Parathyroid adenoma (tissue), 2 donors: ENCODE data around the gene HS6ST3.
"Not testable (repeated sequence)": the region's sequence is repeated elsewhere in the genome, so short reads cannot be mapped to it uniquely, and the experiment has no call there.

Source experiments
- H2AFZ ChIP-seq: fragments of 300-600 bp; sonication (generic); one replicate; pipeline ENCODE4 v1.7.0; 2017; ENCODE audit warnings: antibody characterized with exemption, mild to moderate bottlenecking
- H3K27ac ChIP-seq: fragments of 300-600 bp; sonication (generic); one replicate; pipeline ENCODE4 v1.7.0; 2017
- H3K27me3 ChIP-seq: fragments of 300-600 bp; sonication (generic); one replicate; pipeline ENCODE4 v1.7.0; 2017; ENCODE audit warnings: low read length; ENCODE audit not compliant: control insufficient read depth, insufficient read depth
- H3K36me3 ChIP-seq: fragments of 300-600 bp; sonication (generic); one replicate; pipeline ENCODE4 v1.7.0; 2017; ENCODE audit warnings: low read length; ENCODE audit not compliant: control insufficient read depth, insufficient read depth
- H3K4me1 ChIP-seq: fragments of 300-600 bp; sonication (generic); one replicate; pipeline ENCODE4 v1.7.0; 2017; ENCODE audit warnings: control low read depth
- H3K4me2 ChIP-seq: fragments of 300-600 bp; sonication (generic); one replicate; pipeline ENCODE4 v1.7.0; 2017; ENCODE audit warnings: low read length
- H3K4me3 ChIP-seq: fragments of 300-600 bp; sonication (generic); one replicate; pipeline ENCODE4 v1.7.0; 2017; ENCODE audit warnings: low read depth, low read length
- H3K79me2 ChIP-seq: fragments of 300-600 bp; sonication (generic); one replicate; pipeline ENCODE4 v1.7.0; 2017; ENCODE audit warnings: control low read depth
- H3K9ac ChIP-seq: fragments of 300-600 bp; sonication (generic); one replicate; pipeline ENCODE4 v1.7.0; 2017; ENCODE audit warnings: mild to moderate bottlenecking
- H3K9me3 ChIP-seq: fragments of 300-600 bp; sonication (generic); one replicate; pipeline ENCODE4 v1.7.0; 2017; ENCODE audit warnings: low read length; ENCODE audit not compliant: control insufficient read depth
- TF ChIP-seq, protein P1 (sequence below): fragments of 300-600 bp; sonication (generic); IDR thresholded peaks from one replicate; pipeline ENCODE4 v1.7.0; 2017; ENCODE audit warnings: antibody characterized with exemption, mild to moderate bottlenecking
- donor health status: primary hyperparathyroidism.

The HS6ST3 gene

DNA sequence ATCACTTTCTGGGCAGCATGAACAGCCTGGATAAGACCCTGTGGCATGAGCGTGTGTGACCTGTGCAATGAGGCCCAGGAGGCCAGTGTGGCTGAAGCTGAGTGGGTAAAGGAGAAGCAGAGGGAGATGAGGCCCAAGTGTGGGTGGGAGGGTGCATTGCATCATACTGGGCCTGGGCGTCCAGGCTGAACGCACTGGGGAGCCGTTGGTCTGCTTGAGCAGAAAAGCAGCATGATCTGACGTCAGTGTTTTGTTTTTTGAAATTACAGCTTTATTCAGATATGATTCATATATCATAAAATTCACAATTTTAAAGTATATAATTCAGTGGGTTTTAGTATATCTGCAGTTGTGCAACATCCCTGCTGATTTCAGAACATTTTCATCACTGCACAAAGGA, 409.7 kb downstream of the HS6ST3 start:
- H3K4me2 ChIP-seq = no peak overlapping the region
- no peak overlapping the region for H3K27ac ChIP-seq
- H3K36me3 ChIP-seq = no peaks in the 10 kb centered on the region
- H3K4me1 ChIP-seq = no peaks in the 10 kb centered on the region
- no peaks in the 10 kb centered on the region for H3K9me3 ChIP-seq
- TF ChIP-seq, protein P1, sequence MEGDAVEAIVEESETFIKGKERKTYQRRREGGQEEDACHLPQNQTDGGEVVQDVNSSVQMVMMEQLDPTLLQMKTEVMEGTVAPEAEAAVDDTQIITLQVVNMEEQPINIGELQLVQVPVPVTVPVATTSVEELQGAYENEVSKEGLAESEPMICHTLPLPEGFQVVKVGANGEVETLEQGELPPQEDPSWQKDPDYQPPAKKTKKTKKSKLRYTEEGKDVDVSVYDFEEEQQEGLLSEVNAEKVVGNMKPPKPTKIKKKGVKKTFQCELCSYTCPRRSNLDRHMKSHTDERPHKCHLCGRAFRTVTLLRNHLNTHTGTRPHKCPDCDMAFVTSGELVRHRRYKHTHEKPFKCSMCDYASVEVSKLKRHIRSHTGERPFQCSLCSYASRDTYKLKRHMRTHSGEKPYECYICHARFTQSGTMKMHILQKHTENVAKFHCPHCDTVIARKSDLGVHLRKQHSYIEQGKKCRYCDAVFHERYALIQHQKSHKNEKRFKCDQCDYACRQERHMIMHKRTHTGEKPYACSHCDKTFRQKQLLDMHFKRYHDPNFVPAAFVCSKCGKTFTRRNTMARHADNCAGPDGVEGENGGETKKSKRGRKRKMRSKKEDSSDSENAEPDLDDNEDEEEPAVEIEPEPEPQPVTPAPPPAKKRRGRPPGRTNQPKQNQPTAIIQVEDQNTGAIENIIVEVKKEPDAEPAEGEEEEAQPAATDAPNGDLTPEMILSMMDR = no peak
- no peak overlapping the region for H3K4me3 ChIP-seq
- H3K9ac ChIP-seq = no peak overlapping the region
- no peaks in the 10 kb centered on the region for H3K27me3 ChIP-seq
- no peaks in the 10 kb centered on the region for H3K79me2 ChIP-seq
- no peak overlapping the region for H2AFZ ChIP-seq

DNA sequence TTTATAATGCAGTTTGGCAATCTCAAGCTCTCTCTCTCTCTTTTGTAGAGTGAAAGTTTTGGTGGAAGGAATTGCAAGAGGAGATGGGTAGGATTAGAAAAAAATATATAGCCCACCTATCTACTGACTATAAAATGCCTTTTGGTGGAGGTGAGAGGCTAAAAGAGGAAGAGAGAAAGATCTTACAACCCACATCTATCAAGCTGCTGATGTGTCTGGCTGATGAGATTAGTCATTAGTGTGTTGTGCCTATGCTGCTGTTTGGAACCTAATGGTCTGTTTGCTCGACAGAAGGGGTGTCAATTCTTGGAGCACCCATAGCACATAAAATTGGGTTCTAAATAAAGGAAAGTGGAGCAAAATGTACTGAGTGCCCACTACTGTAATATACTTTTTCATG, 411.0 kb downstream of the HS6ST3 start:
- no peak overlapping the region for H3K9ac ChIP-seq
- H3K9me3 ChIP-seq = no peaks in the 10 kb centered on the region
- no peaks in the 10 kb centered on the region for H3K36me3 ChIP-seq
- no peaks in the 10 kb centered on the region for H3K4me1 ChIP-seq
- no peak overlapping the region for H2AFZ ChIP-seq
- H3K4me3 ChIP-seq = no peak overlapping the region
- H3K27me3 ChIP-seq = no peaks in the 10 kb centered on the region
- TF ChIP-seq, protein P1 = no peak
- H3K27ac ChIP-seq = no peak overlapping the region
- no peaks in the 10 kb centered on the region for H3K79me2 ChIP-seq
- H3K4me2 ChIP-seq = no peak overlapping the region

DNA sequence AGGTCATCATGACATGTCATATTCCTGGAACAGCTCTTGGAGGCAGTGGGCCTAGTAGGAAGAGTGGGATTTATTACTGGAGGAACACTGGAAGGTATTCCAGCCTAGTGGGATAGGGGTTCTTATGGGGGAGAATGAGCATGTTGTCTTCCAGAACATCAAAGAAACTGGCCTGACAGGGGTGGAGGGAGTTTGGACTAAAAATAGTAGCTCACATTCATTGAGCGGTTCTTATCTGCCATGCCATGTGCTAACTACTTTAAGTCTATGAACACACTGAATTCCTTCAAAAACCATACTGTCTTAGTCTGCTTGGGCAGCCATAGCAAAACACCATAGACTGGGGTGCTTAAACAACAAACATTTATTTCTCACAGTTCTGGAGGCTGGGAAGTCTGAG, 413.6 kb downstream of the HS6ST3 start:
- H3K27ac ChIP-seq = no peak overlapping the region
- TF ChIP-seq, protein P1 = no peak
- H3K4me2 ChIP-seq = no peak overlapping the region
- no peak overlapping the region for H3K4me3 ChIP-seq
- no peaks in the 10 kb centered on the region for H3K36me3 ChIP-seq
- H3K9ac ChIP-seq = no peak overlapping the region
- no peaks in the 10 kb centered on the region for H3K9me3 ChIP-seq
- no peak overlapping the region for H2AFZ ChIP-seq
- no peaks in the 10 kb centered on the region for H3K79me2 ChIP-seq
- no peaks in the 10 kb centered on the region for H3K4me1 ChIP-seq
- H3K27me3 ChIP-seq = no peaks in the 10 kb centered on the region

DNA sequence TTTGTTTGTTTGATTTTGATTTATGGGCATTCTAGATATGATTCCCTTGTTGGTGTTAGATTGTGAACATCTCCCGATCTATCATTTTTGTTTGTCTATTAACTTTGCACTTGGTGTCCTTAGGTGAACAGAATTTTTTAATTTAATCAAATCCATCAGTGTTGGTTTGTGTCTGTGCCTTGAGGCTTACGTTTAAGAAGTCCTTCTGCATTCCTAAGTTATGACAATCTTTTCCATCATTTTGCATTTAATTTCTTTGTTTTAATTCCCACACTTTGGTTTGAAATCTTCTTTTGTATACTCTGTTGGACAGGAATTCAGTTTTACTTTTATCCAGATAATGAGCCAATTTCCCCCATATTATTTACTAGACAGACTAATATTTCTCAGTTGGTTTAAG, 421.7 kb downstream of the HS6ST3 start:
- Histone ChIP-seq H3K4me2 (no peak overlapping the region), H2AFZ (no peak overlapping the region), H3K9me3 (no peaks in the 10 kb centered on the region), H3K27me3 (no peaks in the 10 kb centered on the region), H3K4me3 (no peak overlapping the region), H3K79me2 (no peaks in the 10 kb centered on the region), H3K4me1 (no peaks in the 10 kb centered on the region), H3K36me3 (no peaks in the 10 kb centered on the region), H3K27ac (no peak overlapping the region), H3K9ac (no peak overlapping the region)
- TF ChIP-seq, protein P1 = no peak

DNA sequence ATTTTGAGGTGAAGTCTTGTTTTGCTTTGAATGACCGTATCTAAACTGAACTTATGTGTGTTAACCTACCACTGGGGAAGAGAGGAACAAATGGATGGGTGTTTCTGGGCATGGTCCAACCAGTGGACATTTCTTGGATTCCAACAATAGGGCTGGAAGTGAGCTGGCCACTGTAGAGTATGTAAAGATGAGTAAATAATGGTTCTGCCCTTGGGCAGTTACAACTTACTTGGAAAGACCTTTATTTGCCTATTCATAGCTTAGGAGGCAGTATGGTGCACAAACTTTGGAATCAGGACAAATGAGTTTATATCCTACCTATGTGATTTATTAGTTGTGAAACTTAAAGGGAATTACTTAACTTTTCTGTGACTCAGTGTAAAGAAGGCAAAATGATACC, 429.5 kb downstream of the HS6ST3 start:
- Histone ChIP-seq H3K4me2 (no peak overlapping the region), H3K36me3 (no peaks in the 10 kb centered on the region), H3K27me3 (no peaks in the 10 kb centered on the region), H3K4me1 (no peaks in the 10 kb centered on the region), H2AFZ (no peak overlapping the region), H3K27ac (no peak overlapping the region), H3K9me3 (no peaks in the 10 kb centered on the region), H3K9ac (no peak overlapping the region), H3K4me3 (no peak overlapping the region), H3K79me2 (no peaks in the 10 kb centered on the region)
- TF ChIP-seq, protein P1 = no peak

DNA sequence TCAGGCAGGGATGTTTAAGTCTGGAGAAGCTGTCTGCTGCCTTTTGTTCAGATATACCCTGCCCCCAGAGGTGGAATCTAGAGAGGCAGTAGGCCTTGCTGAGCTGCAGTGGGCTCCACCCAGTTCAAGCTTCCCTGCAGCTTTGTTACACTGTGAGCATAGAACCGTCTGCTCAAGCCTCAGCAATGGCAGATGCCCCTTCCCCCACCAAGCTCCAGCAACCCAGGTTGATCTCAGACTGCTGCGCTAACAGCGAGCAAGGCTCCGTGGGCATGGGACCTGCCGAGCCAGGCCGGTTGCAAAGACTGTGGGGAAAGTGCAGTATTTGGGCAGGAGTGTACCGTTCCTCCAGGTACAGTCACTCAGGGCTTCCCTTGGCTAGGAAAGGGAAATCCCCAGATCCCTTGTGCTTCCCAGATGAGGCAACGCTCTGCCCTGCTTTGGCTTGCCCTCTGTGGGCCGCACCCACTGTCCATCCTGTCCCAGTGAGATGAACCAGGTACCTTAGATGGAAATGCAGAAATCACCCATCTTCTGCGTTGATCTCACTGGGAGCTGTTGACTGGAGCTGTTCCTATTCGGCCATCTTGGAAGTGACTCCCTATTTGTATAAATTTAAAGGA, 434.6 kb downstream of the HS6ST3 start:
- H3K36me3 ChIP-seq, H3K9me3 ChIP-seq, H3K9ac ChIP-seq, H3K4me1 ChIP-seq, H3K79me2 ChIP-seq, H3K4me3 ChIP-seq, H3K4me2 ChIP-seq, H2AFZ ChIP-seq, H3K27me3 ChIP-seq, H3K27ac ChIP-seq: not testable (repeated sequence)
